Adrenal gland (tissue), 12 donors: Measurements from ENCODE around the gene PACRG. TPM values are rescaled to one million over a fixed set of nuclear protein-coding genes. Genes with fewer than 3 reads are reported as not detected.
A peak's percentile ranks its signal among the peaks of the same experiment; 100 is the strongest.

Experiments used
- DNase-seq, 7 donors: peaks; one replicate each; pipeline ENCODE4 v3.0.0-alpha.2; 2019 to 2020
- H3K27ac ChIP-seq, 5 donors: fragments of 200-600 bp; sonication (generic) in 4 of 5; 1 replicate in 3 of 5; 2 replicates in 2 of 5; pipeline versions ENCODE4 v1.5.1 to v1.8.0; 2016 to 2020; ENCODE audit warnings: mild to moderate bottlenecking in 1 of 5
- H3K27me3 ChIP-seq: fragments of 200-600 bp; 2 replicates; pipeline ENCODE4 v1.8.0; 2021
- H3K36me3 ChIP-seq, 2 donors: fragments of 200-600 bp; replicated peaks in 1 of 2; 1 replicate in 1 of 2; 2 replicates in 1 of 2; pipeline versions ENCODE4 v1.5.1 to v1.8.0; 2018 to 2022
- H3K4me1 ChIP-seq, 2 donors: fragments of 200-600 bp; replicated peaks in 1 of 2; 1 replicate in 1 of 2; 2 replicates in 1 of 2; pipeline versions ENCODE4 v1.5.1 to v1.8.0; 2018 to 2021
- H3K4me3 ChIP-seq, 4 donors: fragments of 200-600 bp; sonication (generic) in 3 of 4; one replicate each; pipeline ENCODE4 v1.5.1; 2016 to 2018
- H3K9me3 ChIP-seq, 3 donors: fragments of 200-600 bp; sonication (generic) in 1 of 3; replicated peaks in 1 of 3; 1 replicate in 2 of 3; 2 replicates in 1 of 3; pipeline versions ENCODE4 v1.5.1 to v1.8.0; 2016 to 2021
- POLR2A ChIP-seq, 2 donors: fragments of 450-650 bp; IDR thresholded peaks; one replicate each; pipeline ENCODE4 v1.6.1; 2017; ENCODE audit warnings: antibody characterized with exemption in 2 of 2, mild to moderate bottlenecking in 2 of 2, moderate library complexity in 1 of 2
- WGBS, 4 donors: extraction: QIAGEN DNeasy Blood & Tissue Kit in 2 of 4; methylation state at CpG; one replicate each; pipeline versions ENCODE4 v1.1.5 to v1.1.7; 2013 to 2017; 5-methylcytosine and 5-hydroxymethylcytosine counted together
- intact Hi-C, 2 donors: fragments of 100-400 bp; cut with DNase I; formaldehyde crosslinking; loops; one replicate each; pipeline versions ENCODE4 v1.14.1 to v1.15.0; 2022 to 2023
- polyA plus RNA-seq, 3 donors: library from polyadenylated mRNA; stranded (reverse); fragments of 200-250 nt in 2 of 3; fragments of 350-450 nt in 1 of 3; fragmentation: Illumina TruSeq in 1 of 3; extraction: RNeasy Lipid Tissue Mini Kit (QIAGEN cat#74804) in 1 of 3; gene quantifications; one replicate each; pipeline ENCODE4 v1.2.3, GENCODE V29; 2013 to 2014
- total RNA-seq, 9 donors: library from RNA; depleted of rRNA in 4 of 9; stranded (reverse); fragments of >200 nt in 4 of 9; fragments of 120-200 nt in 1 of 9; fragmentation: NEBNext Ultra II Directional in 1 of 9; extraction: Animal tissue kit (Norgen Biotek cat#: 25700) in 1 of 9; gene quantifications; one replicate each; pipeline versions ENCODE4 v1.1.0 to v1.2.4, GENCODE V29; 2013 to 2023
- TF ChIP-seq, protein P1 (sequence below), 6 experiments: fragments of 450-650 bp in 4 of 6; fragments of 200-600 bp in 2 of 6; sonication (generic) in 1 of 6; IDR thresholded peaks; 1 replicate in 5 of 6; 2 replicates in 1 of 6; pipeline versions ENCODE4 v1.5.1 to v1.8.0; 2016 to 2021; ENCODE audit warnings: antibody characterized with exemption in 6 of 6, mild to moderate bottlenecking in 2 of 6, moderate library complexity in 1 of 6
- donor health status: healthy with polysubstance abuse.
- donor health status: Bipolar disorder and iron deficiency.
- donor health status: DM: yes; HTN: yes; CAD: no.
- donor health status: DM: no; HTN: no; CAD: no.
- donor health status: DM: no; HTN: no; CAD: no.
- donor health status: DM: yes; HTN: yes; CAD: no.

The PACRG gene
- total and polyA plus RNA-seq, 12 donors = 0.18 to 6.1 (median 1.4) TPM

DNA sequence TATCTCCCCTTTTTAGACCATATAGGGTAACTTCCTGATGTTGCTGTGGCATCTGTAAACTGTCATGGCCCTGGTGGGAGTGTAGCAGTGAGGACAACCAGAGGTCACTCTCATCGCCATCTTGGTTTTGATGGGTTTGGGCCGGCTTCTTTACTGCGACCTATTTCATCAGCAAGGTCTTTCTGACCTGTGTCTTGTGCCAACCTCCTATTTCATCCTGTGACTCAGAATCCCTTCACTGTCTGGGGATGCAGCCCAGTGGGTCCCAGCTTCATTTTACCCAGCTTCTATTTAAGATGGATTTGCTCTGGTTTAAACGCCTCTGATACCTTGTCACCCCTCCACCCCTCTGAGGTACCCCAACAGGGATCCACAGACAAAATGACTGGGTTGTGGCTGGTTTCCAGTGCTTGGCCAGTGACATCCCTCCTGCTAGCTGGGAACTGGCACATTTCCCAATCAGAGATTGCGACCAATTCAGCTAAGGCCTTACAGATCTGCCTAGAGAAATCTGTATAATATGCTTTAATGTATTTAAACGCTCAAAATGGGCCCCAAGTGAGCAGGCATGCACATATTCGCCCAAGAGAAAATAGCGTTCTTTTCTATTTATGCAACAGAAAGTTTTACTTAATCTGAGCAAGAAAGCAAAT lies 371.2 kb downstream of the PACRG start:
- no peak overlapping the region for H3K27ac ChIP-seq
- intact Hi-C loops = no loop called here
- peak in 4 of 7 donors; percentile 18 to 31 (median 22) for DNase-seq

DNA sequence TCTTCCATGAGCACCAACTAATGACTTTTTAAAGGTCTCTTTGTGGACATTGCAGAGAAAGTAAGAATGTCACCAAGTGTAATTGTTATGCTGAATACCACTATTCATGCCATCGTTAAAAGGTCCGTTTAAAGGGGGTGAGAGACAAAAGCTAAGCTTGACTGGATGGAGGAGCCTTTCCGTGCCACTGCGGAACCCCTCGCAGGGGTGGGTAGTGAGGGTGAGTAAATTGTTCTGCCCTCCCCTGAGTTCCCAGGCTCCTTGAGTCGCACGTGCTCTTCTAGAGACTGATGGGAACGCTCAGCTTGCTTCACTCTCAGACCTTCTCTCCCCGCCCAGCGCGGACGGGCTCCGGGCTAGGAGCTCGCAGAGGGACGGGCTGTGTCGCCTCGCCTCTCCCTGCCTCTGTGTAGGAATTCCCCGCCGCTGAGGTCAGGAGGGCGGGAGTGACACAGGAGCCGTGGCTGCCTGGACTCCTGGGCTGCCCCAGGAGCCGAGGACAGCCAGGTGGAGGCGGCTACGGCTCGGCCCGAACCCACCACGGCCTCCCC lies 371.9 kb downstream of the PACRG start:
- WGBS, 4 donors = 88 to 93% (median 92%) methylated on average over 15 to 27 of the region's 27 CpGs

More for the DNA sequence above, 371.2 kb downstream of the PACRG start:
- H3K27me3 ChIP-seq = no peaks in the 10 kb centered on the region
- 58 to 69% (median 63%) methylated on average over 8 of the region's 8 CpGs for WGBS, 4 donors
- TF ChIP-seq POLR2A (IDR thresholded peaks at IDR 0.05) = no peak
- TF ChIP-seq, protein P1, sequence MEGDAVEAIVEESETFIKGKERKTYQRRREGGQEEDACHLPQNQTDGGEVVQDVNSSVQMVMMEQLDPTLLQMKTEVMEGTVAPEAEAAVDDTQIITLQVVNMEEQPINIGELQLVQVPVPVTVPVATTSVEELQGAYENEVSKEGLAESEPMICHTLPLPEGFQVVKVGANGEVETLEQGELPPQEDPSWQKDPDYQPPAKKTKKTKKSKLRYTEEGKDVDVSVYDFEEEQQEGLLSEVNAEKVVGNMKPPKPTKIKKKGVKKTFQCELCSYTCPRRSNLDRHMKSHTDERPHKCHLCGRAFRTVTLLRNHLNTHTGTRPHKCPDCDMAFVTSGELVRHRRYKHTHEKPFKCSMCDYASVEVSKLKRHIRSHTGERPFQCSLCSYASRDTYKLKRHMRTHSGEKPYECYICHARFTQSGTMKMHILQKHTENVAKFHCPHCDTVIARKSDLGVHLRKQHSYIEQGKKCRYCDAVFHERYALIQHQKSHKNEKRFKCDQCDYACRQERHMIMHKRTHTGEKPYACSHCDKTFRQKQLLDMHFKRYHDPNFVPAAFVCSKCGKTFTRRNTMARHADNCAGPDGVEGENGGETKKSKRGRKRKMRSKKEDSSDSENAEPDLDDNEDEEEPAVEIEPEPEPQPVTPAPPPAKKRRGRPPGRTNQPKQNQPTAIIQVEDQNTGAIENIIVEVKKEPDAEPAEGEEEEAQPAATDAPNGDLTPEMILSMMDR (IDR thresholded peaks at IDR 0.05) = no peak
- H3K4me3 ChIP-seq = no peak overlapping the region
- H3K9me3 ChIP-seq = no peaks in the 10 kb centered on the region
- H3K36me3 ChIP-seq = no peaks in the 10 kb centered on the region
- no peaks in the 10 kb centered on the region for H3K4me1 ChIP-seq

DNA sequence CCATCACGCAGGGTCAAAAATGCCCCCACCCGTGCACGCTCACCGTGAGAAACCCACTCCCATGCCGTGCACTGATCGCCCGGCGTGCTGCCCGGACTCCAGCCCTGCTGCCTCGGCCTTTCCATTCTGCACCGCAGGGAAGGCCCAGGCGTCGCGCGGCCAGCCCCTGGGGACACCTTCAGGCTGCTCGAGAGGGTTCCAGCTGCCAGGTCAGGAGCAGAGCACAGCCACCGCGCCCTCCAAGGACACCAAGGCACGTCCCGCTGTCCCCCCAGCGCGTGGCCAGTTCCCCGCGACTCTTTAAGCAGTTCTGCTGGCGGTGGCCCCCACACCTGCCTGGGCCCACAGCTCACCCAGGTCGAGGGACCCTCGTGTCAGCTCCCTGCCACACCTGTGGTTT lies 372.5 kb downstream of the PACRG start:
- Histone ChIP-seq H3K27ac (no peak overlapping the region), H3K9me3 (no peaks in the 10 kb centered on the region), H3K4me3 (no peak overlapping the region), H3K27me3 (no peaks in the 10 kb centered on the region), H3K36me3 (no peaks in the 10 kb centered on the region), H3K4me1 (no peaks in the 10 kb centered on the region)
- DNase-seq = no peak
- 93 to 95% (median 93%) methylated on average over 12 to 27 of the region's 27 CpGs for WGBS, 4 donors
- intact Hi-C loops = no loop called here
- TF ChIP-seq POLR2A (IDR thresholded peaks at IDR 0.05) = no peak
- TF ChIP-seq, protein P1 (IDR thresholded peaks at IDR 0.05) = no peak

More for the DNA sequence above, 371.9 kb downstream of the PACRG start:
- no peak overlapping the region for H3K4me3 ChIP-seq
- intact Hi-C loops = no loop called here
- H3K36me3 ChIP-seq = no peaks in the 10 kb centered on the region
- no peak for DNase-seq
- H3K4me1 ChIP-seq = no peaks in the 10 kb centered on the region
- H3K27ac ChIP-seq = no peak overlapping the region
- H3K27me3 ChIP-seq = no peaks in the 10 kb centered on the region
- TF ChIP-seq, protein P1 (IDR thresholded peaks at IDR 0.05) = no peak
- TF ChIP-seq POLR2A (IDR thresholded peaks at IDR 0.05) = no peak
- no peaks in the 10 kb centered on the region for H3K9me3 ChIP-seq

DNA sequence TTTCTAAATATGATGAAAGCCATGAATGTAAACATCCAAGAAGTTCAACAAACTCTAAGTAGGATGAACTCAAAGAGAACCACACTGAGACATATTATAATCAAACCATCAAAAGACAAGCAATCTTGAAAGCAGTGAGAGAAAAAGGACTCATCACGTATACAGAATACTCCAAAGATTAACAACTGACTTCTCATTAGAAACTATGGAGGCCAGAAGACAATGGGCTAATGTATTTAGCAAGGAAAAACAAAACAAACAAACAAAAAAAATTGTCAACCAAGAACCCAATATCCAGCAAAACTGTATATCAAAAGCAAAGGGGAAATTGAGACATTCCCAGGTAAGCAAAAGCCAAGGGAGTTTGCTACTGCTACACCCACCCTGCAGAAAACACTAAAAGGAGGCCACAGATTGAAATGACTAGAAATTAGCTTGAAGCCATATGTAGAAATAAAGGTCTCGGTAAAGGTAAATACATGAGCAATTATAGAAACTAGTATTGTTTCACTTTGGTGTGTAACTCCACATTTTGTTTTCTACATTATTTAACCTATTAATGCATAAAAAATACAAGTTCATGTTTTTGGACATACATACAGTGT lies 385.7 kb downstream of the PACRG start:
- Histone ChIP-seq H3K4me3 (no peak overlapping the region), H3K27ac (no peak overlapping the region), H3K36me3 (no peaks in the 10 kb centered on the region), H3K9me3 (peaks cover 0 to 13% (median 0%) of the 10 kb centered on the region in 3 donors), H3K4me1 (no peaks in the 10 kb centered on the region), H3K27me3 (no peaks in the 10 kb centered on the region)
- DNase-seq = no peak
- intact Hi-C loops = no loop called here
- WGBS, 4 donors = 72 to 80% (median 75%) methylated on average over 2 of the region's 2 CpGs
- no peak for TF ChIP-seq POLR2A (IDR thresholded peaks at IDR 0.05)
- TF ChIP-seq, protein P1 (IDR thresholded peaks at IDR 0.05) = no peak
